Panc1 (cell line): ENCODE data around the gene CEP164. TPM values are rescaled to one million over a fixed set of nuclear protein-coding genes. Genes with fewer than 3 reads are reported as not detected.

Experiments
- ATAC-seq: fragments of 200-7000 bp; cut with Tn5 transposase; 2 replicates; pipeline ENCODE4 v1.9.1; 2020; ENCODE audit warnings: mild to moderate bottlenecking, moderate library complexity
- BruUV-seq: library from RNA; stranded (reverse); fragments of 400-500 nt; replicated peaks from 2 replicates; lab custom pipeline; 2021; lab: Mats Ljungman, UMichigan
- CTCF ChIA-PET: fragments of 300-600 bp; sonication (Branson Sonifier 250); formaldehyde crosslinking; loops from one replicate; lab custom pipeline; 2022; ENCODE audit warnings: antibody characterized with exemption; lab: Charles Lee
- POLR2A ChIA-PET: fragments of 300-600 bp; sonication (Branson Sonifier 250); formaldehyde crosslinking; loops from one replicate; lab custom pipeline; 2022; ENCODE audit warnings: antibody characterized with exemption; lab: Charles Lee
- DNase-seq: peaks from one replicate; pipeline ENCODE4 v3.0.0-alpha.2; 2010; ENCODE audit warnings: low read depth, low spot score
- H3K27ac ChIP-seq: 2 replicates; pipeline ENCODE4 v1.5.1; 2011; ENCODE audit warnings: mild to moderate bottlenecking, low read length, inconsistent platforms
- H3K27me3 ChIP-seq: fragments of 200-500 bp; sonication (Bioruptor generic); 2 replicates; pipeline ENCODE4 v1.6.0; 2014; ENCODE audit warnings: low read length, inconsistent platforms; ENCODE audit not compliant: control insufficient read depth, insufficient read depth
- H3K36me3 ChIP-seq: fragments of 200-500 bp; sonication (Bioruptor generic); 2 replicates; pipeline ENCODE4 v1.5.1; 2014; ENCODE audit warnings: inconsistent platforms, mild to moderate bottlenecking, low read length, moderate library complexity; ENCODE audit not compliant: control insufficient read depth, insufficient read depth
- H3K4me1 ChIP-seq: 2 replicates; pipeline ENCODE4 v1.5.1; 2011; ENCODE audit warnings: inconsistent platforms, mild to moderate bottlenecking, low read length, moderate library complexity; ENCODE audit not compliant: control insufficient read depth, insufficient read depth
- H3K4me3 ChIP-seq, 2 experiments: 2 replicates each; pipeline ENCODE4 v1.5.1; 2011 to 2012; ENCODE audit warnings: low read depth in 2 of 2, low read length in 2 of 2, mild to moderate bottlenecking in 2 of 2, inconsistent platforms in 1 of 2, moderate library complexity in 1 of 2
- H3K9me3 ChIP-seq: fragments of 200-500 bp; sonication (Bioruptor generic); 2 replicates; pipeline ENCODE4 v1.5.1; 2014; ENCODE audit warnings: low read depth, mild to moderate bottlenecking, inconsistent platforms, low read length, moderate library complexity; ENCODE audit not compliant: control insufficient read depth, insufficient read depth
- POLR2AphosphoS5 ChIP-seq: IDR thresholded peaks from 2 replicates; pipeline ENCODE4 v1.6.1; 2012; ENCODE audit warnings: mild to moderate bottlenecking, low read depth, low read length, moderate library complexity
- SIN3A ChIP-seq: IDR thresholded peaks from 2 replicates; pipeline ENCODE4 v1.6.1; 2012; ENCODE audit warnings: low read depth, mild to moderate bottlenecking, low read length, moderate library complexity, borderline replicate concordance; ENCODE audit not compliant: insufficient read depth
- TCF7L2 ChIP-seq: IDR thresholded peaks from 2 replicates; pipeline ENCODE4 v1.6.1; 2011; ENCODE audit warnings: mild to moderate bottlenecking, low read depth, low read length, inconsistent platforms
- in situ Hi-C: cut with HindIII; loops from 2 replicates; pipeline ENCODE4 v1.10.0; 2016; ENCODE audit warnings: low sequenced_read_pairs, low pct_unique_long_range_greater_than_20kb
- intact Hi-C: fragments of 100-400 bp; cut with micrococcal nuclease; formaldehyde crosslinking; loops from one replicate; pipeline ENCODE4 v1.10.0; 2022; ENCODE audit not compliant: unreplicated experiment
- total RNA-seq: library from RNA; stranded (reverse); gene quantifications from one replicate; pipeline ENCODE4 v1.2.1, GENCODE V29; 2021; ENCODE audit not compliant: unreplicated experiment
- TF ChIP-seq, protein P1 (sequence below), 2 experiments: IDR thresholded peaks; 2 replicates each; pipeline ENCODE4 v1.6.1; 2011 to 2012; ENCODE audit warnings: low read depth in 2 of 2, control low read depth in 1 of 2, low read length in 1 of 2, mild to moderate bottlenecking in 1 of 2, moderate library complexity in 1 of 2; ENCODE audit not compliant: insufficient read depth in 1 of 2
- TF ChIP-seq, protein P2 (sequence below): fragments of 450-650 bp; IDR thresholded peaks from 2 replicates; pipeline ENCODE4 v1.5.1; 2017; ENCODE audit warnings: mild to moderate bottlenecking

The CEP164 gene
- total RNA-seq, 1 experiment from 2014 or later, result 75.4 TPM

- H3K36me3 ChIP-seq, result no peaks in the 10 kb centered on the region
- no peaks in the 10 kb centered on the region for H3K4me1 ChIP-seq
- no peaks in the 10 kb centered on the region for H3K27me3 ChIP-seq
- ATAC-seq (no peak), DNase-seq (no peak)
- in situ Hi-C loops (no loop called here), intact Hi-C loops (no loop called here)
- ChIA-PET POLR2A (no interaction called here), CTCF (no interaction called here)
- no TSS peak for BruUV-seq
- H3K27ac ChIP-seq, result no peak overlapping the region
- H3K4me3 ChIP-seq, result no peak overlapping the region
- H3K9me3 ChIP-seq, result peaks cover 4% of the 10 kb centered on the region; the same call in 1 of the 2 replicates
- TF ChIP-seq, protein P1, sequence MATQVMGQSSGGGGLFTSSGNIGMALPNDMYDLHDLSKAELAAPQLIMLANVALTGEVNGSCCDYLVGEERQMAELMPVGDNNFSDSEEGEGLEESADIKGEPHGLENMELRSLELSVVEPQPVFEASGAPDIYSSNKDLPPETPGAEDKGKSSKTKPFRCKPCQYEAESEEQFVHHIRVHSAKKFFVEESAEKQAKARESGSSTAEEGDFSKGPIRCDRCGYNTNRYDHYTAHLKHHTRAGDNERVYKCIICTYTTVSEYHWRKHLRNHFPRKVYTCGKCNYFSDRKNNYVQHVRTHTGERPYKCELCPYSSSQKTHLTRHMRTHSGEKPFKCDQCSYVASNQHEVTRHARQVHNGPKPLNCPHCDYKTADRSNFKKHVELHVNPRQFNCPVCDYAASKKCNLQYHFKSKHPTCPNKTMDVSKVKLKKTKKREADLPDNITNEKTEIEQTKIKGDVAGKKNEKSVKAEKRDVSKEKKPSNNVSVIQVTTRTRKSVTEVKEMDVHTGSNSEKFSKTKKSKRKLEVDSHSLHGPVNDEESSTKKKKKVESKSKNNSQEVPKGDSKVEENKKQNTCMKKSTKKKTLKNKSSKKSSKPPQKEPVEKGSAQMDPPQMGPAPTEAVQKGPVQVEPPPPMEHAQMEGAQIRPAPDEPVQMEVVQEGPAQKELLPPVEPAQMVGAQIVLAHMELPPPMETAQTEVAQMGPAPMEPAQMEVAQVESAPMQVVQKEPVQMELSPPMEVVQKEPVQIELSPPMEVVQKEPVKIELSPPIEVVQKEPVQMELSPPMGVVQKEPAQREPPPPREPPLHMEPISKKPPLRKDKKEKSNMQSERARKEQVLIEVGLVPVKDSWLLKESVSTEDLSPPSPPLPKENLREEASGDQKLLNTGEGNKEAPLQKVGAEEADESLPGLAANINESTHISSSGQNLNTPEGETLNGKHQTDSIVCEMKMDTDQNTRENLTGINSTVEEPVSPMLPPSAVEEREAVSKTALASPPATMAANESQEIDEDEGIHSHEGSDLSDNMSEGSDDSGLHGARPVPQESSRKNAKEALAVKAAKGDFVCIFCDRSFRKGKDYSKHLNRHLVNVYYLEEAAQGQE (IDR thresholded peaks at IDR 0.05; ENCODE audit: insufficient read depth in 1 of 2, low read depth in 2 of 2, low read length in 1 of 2), result no peak
- no peak for TF ChIP-seq POLR2AphosphoS5
- TF ChIP-seq, protein P2, sequence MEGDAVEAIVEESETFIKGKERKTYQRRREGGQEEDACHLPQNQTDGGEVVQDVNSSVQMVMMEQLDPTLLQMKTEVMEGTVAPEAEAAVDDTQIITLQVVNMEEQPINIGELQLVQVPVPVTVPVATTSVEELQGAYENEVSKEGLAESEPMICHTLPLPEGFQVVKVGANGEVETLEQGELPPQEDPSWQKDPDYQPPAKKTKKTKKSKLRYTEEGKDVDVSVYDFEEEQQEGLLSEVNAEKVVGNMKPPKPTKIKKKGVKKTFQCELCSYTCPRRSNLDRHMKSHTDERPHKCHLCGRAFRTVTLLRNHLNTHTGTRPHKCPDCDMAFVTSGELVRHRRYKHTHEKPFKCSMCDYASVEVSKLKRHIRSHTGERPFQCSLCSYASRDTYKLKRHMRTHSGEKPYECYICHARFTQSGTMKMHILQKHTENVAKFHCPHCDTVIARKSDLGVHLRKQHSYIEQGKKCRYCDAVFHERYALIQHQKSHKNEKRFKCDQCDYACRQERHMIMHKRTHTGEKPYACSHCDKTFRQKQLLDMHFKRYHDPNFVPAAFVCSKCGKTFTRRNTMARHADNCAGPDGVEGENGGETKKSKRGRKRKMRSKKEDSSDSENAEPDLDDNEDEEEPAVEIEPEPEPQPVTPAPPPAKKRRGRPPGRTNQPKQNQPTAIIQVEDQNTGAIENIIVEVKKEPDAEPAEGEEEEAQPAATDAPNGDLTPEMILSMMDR, result no peak
- TF ChIP-seq TCF7L2, result no peak
- TF ChIP-seq SIN3A, result no peak
Observed at GRCh38 chr11:117409511-117409910, 81.9 kb downstream of the CEP164 start.

DNA sequence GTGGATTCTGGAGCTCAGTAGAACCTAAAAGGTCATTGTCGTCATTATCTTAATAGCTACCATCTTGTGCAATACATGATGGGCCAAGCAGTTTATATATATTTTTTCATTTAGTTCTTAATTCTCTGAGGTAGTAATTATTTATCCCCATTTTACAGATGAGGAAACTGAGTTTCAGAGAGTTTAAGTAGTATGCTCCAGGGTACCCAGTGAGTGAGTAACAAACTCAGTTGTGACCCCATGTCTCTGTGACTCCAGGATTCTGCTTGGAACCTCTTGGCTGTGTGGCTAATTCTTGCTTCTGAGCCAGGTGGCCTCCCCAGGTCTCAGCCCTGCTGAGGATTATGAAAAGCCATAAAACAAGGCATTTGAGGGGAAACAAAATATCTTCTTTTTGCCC lies 82.6 kb downstream of the CEP164 start:
- no peaks in the 10 kb centered on the region for H3K36me3 ChIP-seq
- no peak for DNase-seq
- TF ChIP-seq, protein P1 (IDR thresholded peaks at IDR 0.05; ENCODE audit: insufficient read depth in 1 of 2, low read depth in 2 of 2, low read length in 1 of 2), result no peak
- TF ChIP-seq SIN3A (no peak), POLR2AphosphoS5 (no peak), TCF7L2 (no peak)
- TF ChIP-seq, protein P2, result no peak
- no peaks in the 10 kb centered on the region for H3K27me3 ChIP-seq
- no peak overlapping the region for H3K27ac ChIP-seq
- ChIA-PET CTCF (no interaction called here), POLR2A (no interaction called here)
- H3K9me3 ChIP-seq, result no peaks in the 10 kb centered on the region
- no TSS peak for BruUV-seq
- in situ Hi-C loops, result no loop called here
- no peak overlapping the region for H3K4me3 ChIP-seq
- H3K4me1 ChIP-seq, result no peaks in the 10 kb centered on the region
- intact Hi-C loops, result no loop called here
- no peak for ATAC-seq
